RWPE2 (cell line): ENCODE results near the gene EFR3B.

Experiments used
- ATAC-seq: fragments of 200-7000 bp; cut with Tn5 transposase; 3 replicates; pipeline ENCODE4 v1.9.1; 2021; ENCODE audit warnings: low read depth
- DNase-seq: peaks from one replicate; pipeline ENCODE4 v3.0.0-alpha.2; 2020; ENCODE audit warnings: low spot score
- H3K27ac ChIP-seq: fragments of 450-650 bp; 2 replicates; pipeline ENCODE4 v1.5.1; 2017; ENCODE audit warnings: mild to moderate bottlenecking; ENCODE audit not compliant: poor library complexity, severe bottlenecking
- H3K27me3 ChIP-seq: fragments of 250-450 bp; sonication (Bioruptor Pico); 2 replicates; pipeline ENCODE4 v1.5.1; 2021; ENCODE audit warnings: mild to moderate bottlenecking, moderate library complexity; ENCODE audit not compliant: insufficient read depth, poor library complexity, severe bottlenecking
- H3K36me3 ChIP-seq: fragments of 250-450 bp; sonication (Bioruptor Pico); 2 replicates; pipeline ENCODE4 v1.5.1; 2020; ENCODE audit warnings: low read depth, mild to moderate bottlenecking, moderate library complexity
- H3K4me1 ChIP-seq: fragments of 250-450 bp; sonication (Bioruptor Pico); 2 replicates; pipeline ENCODE4 v1.5.1; 2021; ENCODE audit warnings: mild to moderate bottlenecking, moderate library complexity; ENCODE audit not compliant: insufficient read depth, poor library complexity, severe bottlenecking
- H3K4me3 ChIP-seq: fragments of 250-450 bp; sonication (Bioruptor Pico); 2 replicates; pipeline ENCODE4 v1.5.1; 2021; ENCODE audit warnings: mild to moderate bottlenecking, moderate library complexity; ENCODE audit not compliant: severe bottlenecking
- H3K9me3 ChIP-seq: fragments of 250-450 bp; sonication (Bioruptor Pico); 2 replicates; pipeline ENCODE4 v1.5.1; 2021; ENCODE audit warnings: mild to moderate bottlenecking, moderate library complexity; ENCODE audit not compliant: severe bottlenecking
- TF ChIP-seq, protein P1 (sequence below): fragments of 450-650 bp; IDR thresholded peaks from one replicate; pipeline ENCODE4 v1.5.1; 2017; ENCODE audit warnings: mild to moderate bottlenecking, moderate library complexity; ENCODE audit not compliant: poor library complexity, severe bottlenecking

The EFR3B gene

DNA sequence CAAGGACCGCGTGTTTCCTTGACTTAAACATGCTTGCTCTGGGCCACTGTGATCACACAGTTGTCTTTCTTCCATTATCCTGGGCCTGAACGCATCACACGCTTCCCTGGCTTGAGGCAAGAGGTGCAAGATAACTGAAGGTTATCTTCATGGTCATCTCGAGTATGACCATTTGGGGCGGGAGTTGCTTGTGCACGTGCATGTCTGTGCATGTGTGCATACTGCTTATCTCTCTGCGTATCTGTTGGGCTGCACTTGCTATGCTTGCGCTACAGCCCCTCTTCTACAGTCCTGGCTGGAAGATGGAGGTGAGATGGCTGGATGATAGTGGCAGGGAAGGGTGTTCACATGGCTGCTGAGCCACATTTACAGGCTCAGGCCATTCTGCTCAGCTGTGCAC lies 27.2 kb upstream of the EFR3B start:
- no peaks in the 10 kb centered on the region for H3K9me3 ChIP-seq
- H3K4me1 ChIP-seq: no peaks in the 10 kb centered on the region
- TF ChIP-seq, protein P1, sequence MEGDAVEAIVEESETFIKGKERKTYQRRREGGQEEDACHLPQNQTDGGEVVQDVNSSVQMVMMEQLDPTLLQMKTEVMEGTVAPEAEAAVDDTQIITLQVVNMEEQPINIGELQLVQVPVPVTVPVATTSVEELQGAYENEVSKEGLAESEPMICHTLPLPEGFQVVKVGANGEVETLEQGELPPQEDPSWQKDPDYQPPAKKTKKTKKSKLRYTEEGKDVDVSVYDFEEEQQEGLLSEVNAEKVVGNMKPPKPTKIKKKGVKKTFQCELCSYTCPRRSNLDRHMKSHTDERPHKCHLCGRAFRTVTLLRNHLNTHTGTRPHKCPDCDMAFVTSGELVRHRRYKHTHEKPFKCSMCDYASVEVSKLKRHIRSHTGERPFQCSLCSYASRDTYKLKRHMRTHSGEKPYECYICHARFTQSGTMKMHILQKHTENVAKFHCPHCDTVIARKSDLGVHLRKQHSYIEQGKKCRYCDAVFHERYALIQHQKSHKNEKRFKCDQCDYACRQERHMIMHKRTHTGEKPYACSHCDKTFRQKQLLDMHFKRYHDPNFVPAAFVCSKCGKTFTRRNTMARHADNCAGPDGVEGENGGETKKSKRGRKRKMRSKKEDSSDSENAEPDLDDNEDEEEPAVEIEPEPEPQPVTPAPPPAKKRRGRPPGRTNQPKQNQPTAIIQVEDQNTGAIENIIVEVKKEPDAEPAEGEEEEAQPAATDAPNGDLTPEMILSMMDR: no peak
- no peaks in the 10 kb centered on the region for H3K27me3 ChIP-seq
- no peaks in the 10 kb centered on the region for H3K36me3 ChIP-seq
- no peak overlapping the region for H3K27ac ChIP-seq
- DNase-seq (no peak), ATAC-seq (no peak)
- H3K4me3 ChIP-seq: no peak overlapping the region

DNA sequence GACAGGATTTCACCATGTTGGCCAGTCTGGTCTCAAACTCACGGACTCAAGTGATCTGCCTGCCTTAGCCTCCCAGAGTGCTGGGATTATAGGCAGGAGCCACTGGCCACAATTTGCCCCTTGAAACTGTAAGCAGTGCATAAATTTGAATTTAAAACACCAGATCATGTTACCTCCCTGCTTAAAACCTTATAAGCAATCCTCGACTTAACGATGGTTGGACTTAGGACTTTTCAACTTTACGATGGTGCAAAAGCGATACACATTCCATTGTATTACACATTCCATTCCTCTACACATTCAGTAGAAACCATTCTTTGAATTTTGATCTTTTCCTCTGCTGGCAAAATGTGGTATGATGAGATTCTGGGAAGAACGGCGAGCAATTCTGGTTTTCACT lies 23.2 kb upstream of the EFR3B start:
- H3K27me3 ChIP-seq: no peaks in the 10 kb centered on the region
- H3K4me3 ChIP-seq: no peak overlapping the region
- no peaks in the 10 kb centered on the region for H3K9me3 ChIP-seq
- H3K27ac ChIP-seq: no peak overlapping the region
- H3K36me3 ChIP-seq: no peaks in the 10 kb centered on the region
- TF ChIP-seq, protein P1: no peak
- ATAC-seq (no peak), DNase-seq (no peak)
- H3K4me1 ChIP-seq: no peaks in the 10 kb centered on the region

DNA sequence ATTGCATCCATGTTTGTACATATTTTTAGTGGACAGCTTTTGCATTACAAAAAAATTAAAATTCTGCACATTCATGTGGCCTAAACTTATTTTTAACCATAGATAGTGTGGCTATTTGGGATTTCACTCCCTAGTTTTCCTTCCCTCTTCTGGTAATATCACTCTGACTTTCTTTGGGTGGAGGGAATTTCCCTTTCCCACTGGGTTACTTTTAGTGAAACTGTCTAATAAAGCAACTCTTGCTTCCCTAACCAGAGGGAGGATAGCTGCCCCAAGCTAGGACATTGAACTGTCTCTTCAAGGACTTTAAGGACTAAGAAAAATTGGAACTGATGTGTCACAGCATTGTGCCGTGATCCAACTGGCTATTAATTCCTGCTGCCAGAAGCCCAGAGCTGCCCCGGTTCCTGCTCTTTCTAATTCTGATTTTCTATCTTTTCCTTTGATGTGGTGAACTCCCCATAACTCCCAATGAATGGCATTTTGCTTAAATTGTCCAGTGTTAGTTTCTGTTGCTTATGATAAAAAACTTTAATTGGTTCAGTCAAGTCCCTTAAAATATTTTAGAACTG lies 20.0 kb upstream of the EFR3B start:
- TF ChIP-seq, protein P1: no peak
- no peaks in the 10 kb centered on the region for H3K4me1 ChIP-seq
- ATAC-seq: no peak

DNA sequence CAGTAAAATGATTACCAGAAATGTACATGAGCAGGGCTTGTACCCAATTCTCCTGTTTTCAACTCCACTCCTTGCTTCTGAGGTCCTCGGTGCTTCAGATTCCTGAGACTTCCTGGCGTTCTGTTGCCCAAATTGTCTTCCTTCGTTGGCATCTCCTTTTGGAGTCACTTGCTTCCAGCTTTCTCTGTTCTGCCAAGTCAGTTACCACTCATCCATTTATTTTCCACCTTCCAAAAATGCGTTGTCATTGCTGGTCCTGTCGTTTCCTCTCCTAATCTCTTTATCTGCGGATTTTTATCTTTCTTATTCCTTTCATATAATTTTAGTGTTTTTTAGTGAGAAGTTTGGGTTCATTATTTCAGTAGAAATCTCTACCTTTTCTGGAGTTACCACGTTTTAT lies 18.5 kb upstream of the EFR3B start:
- no peaks in the 10 kb centered on the region for H3K4me1 ChIP-seq
- H3K4me3 ChIP-seq: no peak overlapping the region
- H3K36me3 ChIP-seq: no peaks in the 10 kb centered on the region
- no peak for ATAC-seq
- no peak overlapping the region for H3K27ac ChIP-seq
- no peak for DNase-seq
- H3K27me3 ChIP-seq: no peaks in the 10 kb centered on the region
- TF ChIP-seq, protein P1: no peak
- no peaks in the 10 kb centered on the region for H3K9me3 ChIP-seq

More for the DNA sequence above, 20.0 kb upstream of the EFR3B start:
- H3K27ac ChIP-seq: no peak overlapping the region
- no peak for DNase-seq
- no peaks in the 10 kb centered on the region for H3K9me3 ChIP-seq
- no peaks in the 10 kb centered on the region for H3K27me3 ChIP-seq
- no peak overlapping the region for H3K4me3 ChIP-seq
- no peaks in the 10 kb centered on the region for H3K36me3 ChIP-seq

DNA sequence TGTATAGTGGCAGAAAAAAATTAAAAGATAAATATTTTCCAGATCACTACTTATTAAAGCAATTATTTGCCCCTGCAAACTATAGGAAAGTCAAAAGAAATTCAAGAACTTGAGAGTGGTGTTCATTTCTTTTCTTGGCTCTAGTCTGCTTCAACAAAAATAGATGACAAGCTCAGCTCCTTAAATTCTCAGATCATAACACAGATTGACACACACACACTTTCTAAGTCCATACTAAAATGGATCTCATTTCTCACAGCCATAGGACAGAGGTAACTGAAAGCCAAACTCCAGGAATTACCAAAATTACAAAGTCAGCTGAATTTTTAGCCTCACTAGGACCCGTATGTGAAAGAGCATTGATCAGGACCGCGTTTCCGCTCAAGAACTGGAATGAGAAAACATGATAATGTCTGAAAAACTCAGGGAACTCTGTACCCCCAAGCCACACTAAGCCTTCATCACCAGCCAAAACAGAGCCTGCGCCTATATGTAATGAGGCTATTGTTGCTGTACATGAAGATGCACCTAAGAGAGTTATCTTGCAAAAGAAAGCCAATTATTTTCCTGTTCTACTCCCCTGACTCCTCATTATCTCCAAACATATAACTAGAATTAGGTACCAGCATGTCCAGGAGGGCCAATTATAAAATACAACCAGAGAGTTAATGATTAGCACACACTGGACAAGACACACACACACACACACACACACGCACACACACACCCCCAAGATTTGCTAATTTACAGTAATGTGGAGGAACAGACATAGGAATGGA lies 16.5 kb upstream of the EFR3B start:
- Histone ChIP-seq H3K27ac (no peak overlapping the region), H3K36me3 (no peaks in the 10 kb centered on the region), H3K4me3 (no peak overlapping the region), H3K27me3 (no peaks in the 10 kb centered on the region), H3K9me3 (no peaks in the 10 kb centered on the region), H3K4me1 (no peaks in the 10 kb centered on the region)
- no peak for ATAC-seq
- TF ChIP-seq, protein P1: no peak
- DNase-seq: no peak
